Amniotic stem cell (primary cell): ENCODE measurements around the gene GRIN2C.

Experiments used
- DNase-seq: peaks from one replicate; lab custom pipeline; 2025; lab: John Stamatoyannopoulos, UW

GRIN2C gene

DNA sequence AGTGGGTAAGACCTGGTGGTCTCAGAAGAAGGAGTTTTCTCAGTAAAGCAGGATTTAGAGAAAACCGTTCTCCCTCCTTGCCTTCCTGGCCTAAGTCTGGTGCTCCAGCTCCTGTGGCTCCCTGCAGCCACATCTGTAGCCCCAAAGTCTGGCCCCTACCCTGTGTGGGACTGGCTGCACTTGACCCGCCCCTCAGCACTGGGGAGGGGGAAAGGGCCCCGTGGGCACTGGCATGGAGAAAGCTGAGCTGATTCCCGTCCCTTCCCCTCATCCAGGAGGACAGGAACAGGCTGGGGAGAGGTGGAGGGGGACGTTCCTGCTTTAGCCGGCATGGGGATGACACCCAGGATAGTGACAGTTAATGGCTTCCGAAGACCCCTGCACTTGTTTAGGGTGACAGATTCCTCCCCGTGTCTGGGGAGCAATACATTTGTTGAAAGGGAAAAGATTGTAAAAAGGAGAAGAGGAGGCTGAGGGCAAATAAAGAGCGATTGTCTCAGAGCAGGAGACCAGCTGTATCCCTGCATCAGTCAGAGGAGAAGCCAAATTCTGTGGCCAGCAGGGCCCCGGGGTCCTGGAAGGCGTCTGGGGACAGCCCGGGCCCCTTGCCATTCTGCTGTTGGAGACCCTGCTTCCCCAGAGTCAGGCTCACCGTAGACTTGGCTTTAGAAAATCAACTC is 37.9 kb downstream of the GRIN2C start:
- DNase-seq = no peak

- DNase-seq = no peak
These were observed 39.8 kb downstream of the GRIN2C start for GRCh38 chr17:74819801-74820436.

DNA sequence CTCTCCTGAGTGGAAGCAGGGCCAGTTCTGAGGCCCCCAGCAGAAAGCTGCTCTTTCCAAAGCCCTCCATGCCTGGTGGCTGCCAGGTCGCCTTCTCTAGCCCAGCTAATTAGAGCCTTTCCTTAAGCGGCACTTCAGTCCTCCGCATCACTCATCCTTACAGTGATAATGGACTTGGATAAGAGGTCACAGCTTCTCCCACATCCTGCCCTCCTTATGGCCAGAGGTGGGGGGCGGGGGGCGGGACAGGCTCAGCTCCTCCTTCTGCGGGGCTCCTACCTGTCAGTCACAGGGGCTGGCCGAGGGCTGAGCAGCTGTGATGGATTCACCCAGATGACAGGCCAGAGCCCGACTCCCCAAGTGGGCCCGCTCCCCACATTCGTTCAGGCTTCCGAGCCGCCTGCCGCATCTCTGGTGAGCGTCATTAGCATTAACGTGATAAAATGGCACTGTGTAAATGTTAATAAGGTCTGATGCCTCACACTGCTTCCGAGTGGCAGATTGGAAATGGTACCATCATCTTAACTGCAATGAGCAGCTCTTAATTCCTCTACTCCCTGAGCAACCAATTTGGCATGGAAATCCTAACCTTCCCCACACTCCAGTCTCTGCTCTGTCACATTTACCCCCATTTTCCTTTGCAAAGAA is 41.3 kb downstream of the GRIN2C start:
- no peak for DNase-seq

- no peak for DNase-seq
These were observed 42.6 kb downstream of the GRIN2C start for GRCh38 chr17:74816905-74817620.

GRCh38 chr17:74815550-74816370 is 43.9 kb downstream of the GRIN2C start:
- DNase-seq = no peak

DNA sequence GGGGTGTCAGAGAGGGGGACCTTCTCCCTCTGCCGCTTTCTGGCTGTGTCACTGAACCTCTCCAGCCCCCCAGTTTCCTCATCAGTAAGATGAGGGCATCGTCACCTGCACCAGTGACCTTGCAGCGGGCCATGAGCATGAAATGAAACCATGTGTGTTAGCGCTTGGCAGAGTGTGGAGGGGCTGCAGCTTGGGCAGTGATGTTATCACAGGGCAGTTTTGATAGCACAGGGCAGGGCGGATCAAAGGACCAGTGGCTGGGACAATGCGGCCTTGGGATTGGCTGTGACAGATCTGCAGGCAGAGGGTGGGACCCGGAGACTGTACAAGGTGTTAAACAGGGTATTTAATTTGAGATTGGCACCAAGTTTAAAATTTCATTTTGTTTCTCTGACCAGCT is 44.6 kb downstream of the GRIN2C start:
- DNase-seq = no peak

- no peak for DNase-seq
These were observed 45.2 kb downstream of the GRIN2C start for GRCh38 chr17:74814453-74814852.

DNA sequence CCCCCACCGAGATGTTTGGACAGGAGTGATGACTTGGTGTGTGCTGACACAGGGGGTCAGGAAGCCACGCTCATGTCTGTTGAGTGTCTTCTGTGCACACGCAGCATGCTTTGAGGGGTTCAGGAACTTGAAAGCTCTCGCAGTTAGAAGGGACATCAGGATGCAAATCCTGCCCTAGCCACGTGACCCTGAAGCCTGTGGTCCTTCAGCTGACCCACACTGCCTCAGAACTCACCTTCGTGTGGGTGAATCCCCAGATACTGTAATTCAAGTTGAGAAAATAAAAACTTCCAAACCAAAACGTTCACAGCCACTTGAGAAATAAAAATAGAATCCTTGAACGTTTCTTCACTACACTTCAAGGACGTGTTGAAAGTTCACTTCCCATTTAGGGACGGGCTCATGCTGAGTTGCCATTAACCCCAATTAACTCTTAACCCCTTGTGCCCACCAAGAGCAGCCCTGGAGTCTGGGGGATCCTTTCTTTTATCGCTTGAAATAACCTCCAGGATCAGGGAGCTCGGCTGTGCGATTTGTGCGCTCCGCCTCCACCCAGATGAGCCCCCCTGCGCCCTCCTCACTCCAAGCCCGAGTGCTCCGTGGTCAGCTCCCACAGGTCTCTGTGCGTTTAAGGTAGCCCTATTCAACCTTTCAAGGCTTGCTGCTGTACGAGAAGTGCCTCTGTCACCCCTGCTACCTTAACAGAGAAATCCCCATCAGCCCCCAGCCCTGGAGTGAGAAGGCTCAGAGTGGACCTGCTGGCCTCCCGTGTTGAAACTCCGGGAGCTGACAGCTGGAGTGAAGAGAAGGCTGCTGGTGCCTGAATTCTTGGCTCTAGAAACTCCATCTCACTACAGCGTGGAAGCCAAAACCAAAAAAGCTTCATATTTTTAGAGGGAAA is 47.3 kb downstream of the GRIN2C start:
- no peak for DNase-seq

DNA sequence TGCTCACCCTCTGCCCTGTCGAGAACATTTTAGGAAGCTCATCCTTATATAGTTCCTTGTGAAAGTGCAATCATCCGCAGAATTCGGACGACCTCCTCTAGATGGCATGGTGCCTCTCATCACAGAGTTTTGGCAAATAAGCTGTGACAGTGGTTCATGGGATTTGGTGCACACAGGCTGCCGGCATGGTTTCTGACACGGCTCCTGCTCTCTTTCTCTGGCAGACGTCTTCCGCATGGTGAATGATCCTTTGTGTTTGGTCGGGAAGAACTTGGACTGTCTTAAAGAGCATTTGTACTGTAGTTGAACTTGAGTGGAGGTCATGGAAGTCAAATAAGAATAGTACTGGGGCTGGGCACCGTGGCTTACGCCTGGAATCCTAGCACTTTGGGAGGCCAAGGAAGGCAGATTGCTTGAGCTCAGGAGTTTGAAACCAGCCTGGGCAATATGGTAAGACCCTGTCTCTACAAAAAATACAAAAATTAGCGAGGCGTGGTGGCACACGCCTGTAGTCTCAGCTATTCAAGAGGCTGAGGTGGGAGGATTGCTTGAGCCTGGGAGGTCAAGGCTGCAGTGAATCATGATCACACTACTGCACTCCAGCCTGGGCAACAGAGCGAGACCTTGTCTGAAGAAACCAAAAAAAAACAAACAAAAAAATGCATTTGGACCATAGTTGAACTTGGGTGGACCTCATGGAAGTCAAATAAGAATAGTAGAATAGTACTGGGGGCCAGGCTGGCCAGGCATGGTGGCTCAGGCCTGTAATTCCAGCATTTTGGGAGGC is 48.8 kb downstream of the GRIN2C start:
- no peak for DNase-seq

- no peak for DNase-seq
These were observed 50.8 kb downstream of the GRIN2C start for GRCh38 chr17:74808714-74809430.

DNA sequence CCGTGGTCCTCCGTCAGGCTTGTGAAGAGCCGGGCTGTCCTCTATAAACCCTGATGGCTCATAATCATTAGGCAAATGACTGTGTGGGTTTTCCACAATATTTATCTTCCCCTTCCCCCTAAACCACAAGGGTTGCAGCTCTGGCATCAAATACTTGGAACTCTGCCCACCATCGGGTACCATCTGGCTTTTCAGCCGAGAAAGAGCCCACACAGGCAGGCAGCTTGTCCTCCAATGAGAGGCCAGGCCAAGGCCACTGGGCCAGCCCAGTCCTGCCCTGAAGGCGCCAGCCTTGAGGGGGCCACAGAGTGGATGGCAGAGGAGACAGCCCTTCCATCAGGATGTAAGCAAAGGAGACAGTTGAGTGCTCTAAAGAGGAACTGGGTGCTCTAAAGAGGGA is 51.8 kb downstream of the GRIN2C start:
- DNase-seq = no peak

GRCh38 chr17:74807441-74807840 is 52.2 kb downstream of the GRIN2C start:
- DNase-seq = no peak

GRCh38 chr17:74806334-74806733 is 53.4 kb downstream of the GRIN2C start:
- no peak for DNase-seq

- no peak for DNase-seq
These were observed 54.1 kb downstream of the GRIN2C start for GRCh38 chr17:74805591-74805991.

DNA sequence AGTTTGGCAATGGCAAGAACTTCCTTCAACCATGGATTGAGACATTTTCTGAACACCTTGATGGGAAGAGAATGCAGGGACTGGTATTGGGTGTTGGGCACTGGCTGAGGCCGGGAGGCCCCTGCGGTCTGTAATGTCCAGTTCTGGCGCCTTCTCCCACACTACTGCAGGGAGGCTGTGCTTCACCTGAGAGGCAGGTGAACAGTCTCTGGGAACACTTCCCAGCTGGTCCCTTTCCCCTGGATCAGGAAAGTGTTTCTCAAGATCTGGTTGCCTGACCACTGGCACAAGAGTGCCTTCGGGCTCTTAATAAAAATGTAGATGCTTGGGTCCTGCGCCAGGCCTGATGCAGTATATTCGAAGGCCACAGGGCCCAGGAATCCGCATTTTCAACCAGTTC is 55.0 kb downstream of the GRIN2C start:
- no peak for DNase-seq

- DNase-seq = no peak
These were observed 55.7 kb downstream of the GRIN2C start for GRCh38 chr17:74803971-74804370.

DNA sequence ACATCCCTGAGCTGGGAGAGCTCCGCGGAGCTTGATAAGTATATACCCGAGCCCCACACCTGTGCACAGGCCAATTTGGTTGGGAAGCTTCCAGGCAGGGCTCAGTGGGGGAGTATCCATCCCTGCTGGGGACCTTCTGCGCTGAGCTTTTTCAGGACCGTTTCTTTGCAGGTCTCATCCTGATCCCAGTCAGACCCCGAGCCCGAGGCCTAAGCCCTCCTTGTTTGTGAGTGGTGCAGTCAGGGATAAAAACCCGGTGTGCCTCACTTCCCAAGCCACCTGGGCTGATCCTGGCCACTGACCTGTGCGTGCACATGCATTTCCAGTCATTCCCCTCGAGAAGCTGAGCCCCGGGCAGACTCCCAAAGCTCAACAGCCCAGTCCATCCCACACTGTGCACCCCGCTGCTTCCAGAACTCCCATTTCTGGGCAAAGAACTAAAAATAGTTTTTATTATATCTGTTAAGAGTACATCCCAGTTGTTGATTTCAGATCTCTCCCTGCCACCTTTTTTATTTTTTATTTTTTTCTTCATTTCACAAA is 56.2 kb downstream of the GRIN2C start:
- no peak for DNase-seq

GRCh38 chr17:74801896-74802295 is 57.8 kb downstream of the GRIN2C start:
- no peak for DNase-seq

DNA sequence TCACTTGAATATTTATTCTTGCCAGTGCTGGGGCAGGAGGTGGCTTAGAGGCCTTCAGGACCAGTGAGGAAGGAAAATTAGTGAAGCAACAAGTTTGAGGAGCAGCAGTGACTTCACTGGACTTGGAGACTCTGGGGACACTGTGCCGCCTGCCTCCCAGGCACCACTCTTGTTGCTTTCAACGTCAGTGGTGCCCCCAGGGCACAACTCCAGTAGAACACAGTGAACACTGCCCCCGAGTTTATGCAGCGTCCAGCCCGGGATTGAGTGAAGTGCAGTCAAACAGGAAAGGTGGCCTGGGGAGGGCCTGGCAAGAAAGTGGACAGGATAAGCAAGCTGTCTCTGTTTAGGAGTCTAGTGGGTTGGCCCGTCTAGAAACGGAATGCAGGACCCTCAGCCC is 59.2 kb downstream of the GRIN2C start:
- DNase-seq = no peak
